ENCODE data around the gene ZNF428. TPM values are rescaled to one million over a fixed set of nuclear protein-coding genes. Genes with fewer than 3 reads are reported as not detected.

Gene ZNF428
- total and polyA plus RNA-seq, 4 donors, result 6.5 to 22.1 (median 14.4) TPM

GRCh38 chr19:43609872-43610271 is 9.6 kb downstream of the ZNF428 start:
- Histone ChIP-seq H3K9me3 (ENCODE audit: control insufficient read depth in 4 of 4, low read length in 3 of 4) (no peaks in the 10 kb centered on the region), H3K27ac (ENCODE audit: low read depth in 1 of 2, low read length in 2 of 2) (no peak overlapping the region), H3K36me3 (ENCODE audit: control insufficient read depth in 4 of 4, insufficient read depth in 3 of 4, low read depth in 1 of 4, low read length in 3 of 4) (peaks cover 0 to 13% (median 5%) of the 10 kb centered on the region in 4 donors), H3K4me1 (ENCODE audit: control insufficient read depth in 4 of 4, insufficient read depth in 4 of 4, low read length in 3 of 4) (no peaks in the 10 kb centered on the region), H3K9ac (ENCODE audit: low read depth in 1 of 2, low read length in 2 of 2) (no peak overlapping the region), H3K27me3 (ENCODE audit: control insufficient read depth in 4 of 4, insufficient read depth in 4 of 4, low read length in 3 of 4) (no peaks in the 10 kb centered on the region), H3K4me3 (ENCODE audit: low read depth in 1 of 3, low read length in 3 of 3) (no peak overlapping the region)
- TF ChIP-seq JUND (IDR thresholded peaks at IDR 0.05), result no peak
- no peak for TF ChIP-seq TAF1 (conservative IDR thresholded peaks at IDR 0.05)
- TF ChIP-seq ZBTB33 (IDR thresholded peaks at IDR 0.05), result no peak
- no peak for TF ChIP-seq FOXA2 (IDR thresholded peaks at IDR 0.05)
- TF ChIP-seq, protein P1, sequence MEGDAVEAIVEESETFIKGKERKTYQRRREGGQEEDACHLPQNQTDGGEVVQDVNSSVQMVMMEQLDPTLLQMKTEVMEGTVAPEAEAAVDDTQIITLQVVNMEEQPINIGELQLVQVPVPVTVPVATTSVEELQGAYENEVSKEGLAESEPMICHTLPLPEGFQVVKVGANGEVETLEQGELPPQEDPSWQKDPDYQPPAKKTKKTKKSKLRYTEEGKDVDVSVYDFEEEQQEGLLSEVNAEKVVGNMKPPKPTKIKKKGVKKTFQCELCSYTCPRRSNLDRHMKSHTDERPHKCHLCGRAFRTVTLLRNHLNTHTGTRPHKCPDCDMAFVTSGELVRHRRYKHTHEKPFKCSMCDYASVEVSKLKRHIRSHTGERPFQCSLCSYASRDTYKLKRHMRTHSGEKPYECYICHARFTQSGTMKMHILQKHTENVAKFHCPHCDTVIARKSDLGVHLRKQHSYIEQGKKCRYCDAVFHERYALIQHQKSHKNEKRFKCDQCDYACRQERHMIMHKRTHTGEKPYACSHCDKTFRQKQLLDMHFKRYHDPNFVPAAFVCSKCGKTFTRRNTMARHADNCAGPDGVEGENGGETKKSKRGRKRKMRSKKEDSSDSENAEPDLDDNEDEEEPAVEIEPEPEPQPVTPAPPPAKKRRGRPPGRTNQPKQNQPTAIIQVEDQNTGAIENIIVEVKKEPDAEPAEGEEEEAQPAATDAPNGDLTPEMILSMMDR (IDR thresholded peaks at IDR 0.05; ENCODE audit: low read depth, low read length, missing input control), result no peak
- TF ChIP-seq FOXA1 (IDR thresholded peaks at IDR 0.05), result no peak
- no peak for TF ChIP-seq EGR1 (IDR thresholded peaks at IDR 0.05; ENCODE audit: low read depth in 2 of 2)
- TF ChIP-seq RXRA (IDR thresholded peaks at IDR 0.05), result no peak
- TF ChIP-seq, protein P2, sequence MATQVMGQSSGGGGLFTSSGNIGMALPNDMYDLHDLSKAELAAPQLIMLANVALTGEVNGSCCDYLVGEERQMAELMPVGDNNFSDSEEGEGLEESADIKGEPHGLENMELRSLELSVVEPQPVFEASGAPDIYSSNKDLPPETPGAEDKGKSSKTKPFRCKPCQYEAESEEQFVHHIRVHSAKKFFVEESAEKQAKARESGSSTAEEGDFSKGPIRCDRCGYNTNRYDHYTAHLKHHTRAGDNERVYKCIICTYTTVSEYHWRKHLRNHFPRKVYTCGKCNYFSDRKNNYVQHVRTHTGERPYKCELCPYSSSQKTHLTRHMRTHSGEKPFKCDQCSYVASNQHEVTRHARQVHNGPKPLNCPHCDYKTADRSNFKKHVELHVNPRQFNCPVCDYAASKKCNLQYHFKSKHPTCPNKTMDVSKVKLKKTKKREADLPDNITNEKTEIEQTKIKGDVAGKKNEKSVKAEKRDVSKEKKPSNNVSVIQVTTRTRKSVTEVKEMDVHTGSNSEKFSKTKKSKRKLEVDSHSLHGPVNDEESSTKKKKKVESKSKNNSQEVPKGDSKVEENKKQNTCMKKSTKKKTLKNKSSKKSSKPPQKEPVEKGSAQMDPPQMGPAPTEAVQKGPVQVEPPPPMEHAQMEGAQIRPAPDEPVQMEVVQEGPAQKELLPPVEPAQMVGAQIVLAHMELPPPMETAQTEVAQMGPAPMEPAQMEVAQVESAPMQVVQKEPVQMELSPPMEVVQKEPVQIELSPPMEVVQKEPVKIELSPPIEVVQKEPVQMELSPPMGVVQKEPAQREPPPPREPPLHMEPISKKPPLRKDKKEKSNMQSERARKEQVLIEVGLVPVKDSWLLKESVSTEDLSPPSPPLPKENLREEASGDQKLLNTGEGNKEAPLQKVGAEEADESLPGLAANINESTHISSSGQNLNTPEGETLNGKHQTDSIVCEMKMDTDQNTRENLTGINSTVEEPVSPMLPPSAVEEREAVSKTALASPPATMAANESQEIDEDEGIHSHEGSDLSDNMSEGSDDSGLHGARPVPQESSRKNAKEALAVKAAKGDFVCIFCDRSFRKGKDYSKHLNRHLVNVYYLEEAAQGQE (IDR thresholded peaks at IDR 0.05), result no peak
- TF ChIP-seq NR2F2 (IDR thresholded peaks at IDR 0.05), result no peak
- no peak for TF ChIP-seq RAD21 (IDR thresholded peaks at IDR 0.05)
- 83% methylated on average over 7 of the region's 7 CpGs for WGBS
- no peak for DNase-seq (ENCODE audit: low spot score)

GRCh38 chr19:43607238-43608205 is 11.9 kb downstream of the ZNF428 start:
- no peak for DNase-seq (ENCODE audit: low spot score)
- Histone ChIP-seq H3K9me3 (ENCODE audit: control insufficient read depth in 4 of 4, low read length in 3 of 4) (no peaks in the 10 kb centered on the region), H3K36me3 (ENCODE audit: control insufficient read depth in 4 of 4, insufficient read depth in 3 of 4, low read depth in 1 of 4, low read length in 3 of 4) (peaks cover 0 to 7% (median 2%) of the 10 kb centered on the region in 4 donors), H3K4me3 (ENCODE audit: low read depth in 1 of 3, low read length in 3 of 3) (no peak overlapping the region), H3K9ac (ENCODE audit: low read depth in 1 of 2, low read length in 2 of 2) (no peak overlapping the region), H3K27me3 (ENCODE audit: control insufficient read depth in 4 of 4, insufficient read depth in 4 of 4, low read length in 3 of 4) (no peaks in the 10 kb centered on the region), H3K4me1 (ENCODE audit: control insufficient read depth in 4 of 4, insufficient read depth in 4 of 4, low read length in 3 of 4) (no peaks in the 10 kb centered on the region), H3K27ac (ENCODE audit: low read depth in 1 of 2, low read length in 2 of 2) (no peak overlapping the region)
- TF ChIP-seq TAF1 (conservative IDR thresholded peaks at IDR 0.05) (no peak), RAD21 (IDR thresholded peaks at IDR 0.05) (no peak), HNF4G (IDR thresholded peaks at IDR 0.05) (no peak), EGR1 (IDR thresholded peaks at IDR 0.05; ENCODE audit: low read depth in 2 of 2) (no peak), ATF3 (IDR thresholded peaks at IDR 0.05) (no peak)
- WGBS, result 86% methylated on average over 28 of the region's 28 CpGs
